Stimulated activated CD4-positive, alpha-beta T cell treated with anti-CD3 and anti-CD28 coated beads, Interleukin-4, amount 100 ng/mL, for 24 hours (primary cell): ENCODE measurements around the gene FAN1.
A peak's percentile ranks its signal among the peaks of the same experiment; 100 is the strongest.

Experiments used
- DNase-seq: peaks from one replicate; pipeline ENCODE4 v3.0.0-alpha.2; 2020

FAN1 gene

DNA sequence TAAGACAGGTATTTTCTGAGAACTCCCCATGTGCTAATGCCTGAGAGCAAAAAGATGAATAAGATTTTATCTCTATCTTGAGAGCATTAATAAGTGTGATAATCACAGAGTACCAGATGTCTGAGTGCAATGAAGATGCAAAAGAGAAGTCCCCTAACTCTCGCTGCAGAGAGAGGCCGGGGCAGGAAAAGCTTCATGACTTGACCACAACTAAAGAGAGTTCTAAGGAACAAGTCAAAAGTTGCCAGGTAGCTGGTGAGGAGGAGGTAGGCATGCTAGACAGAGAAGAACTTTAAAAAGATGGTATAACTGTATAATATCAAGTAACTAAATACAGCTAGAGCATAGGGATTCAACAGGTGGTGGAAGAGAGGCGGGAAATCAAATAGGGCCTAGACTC lies 58.9 kb downstream of the FAN1 start:
- no peak for DNase-seq

DNA sequence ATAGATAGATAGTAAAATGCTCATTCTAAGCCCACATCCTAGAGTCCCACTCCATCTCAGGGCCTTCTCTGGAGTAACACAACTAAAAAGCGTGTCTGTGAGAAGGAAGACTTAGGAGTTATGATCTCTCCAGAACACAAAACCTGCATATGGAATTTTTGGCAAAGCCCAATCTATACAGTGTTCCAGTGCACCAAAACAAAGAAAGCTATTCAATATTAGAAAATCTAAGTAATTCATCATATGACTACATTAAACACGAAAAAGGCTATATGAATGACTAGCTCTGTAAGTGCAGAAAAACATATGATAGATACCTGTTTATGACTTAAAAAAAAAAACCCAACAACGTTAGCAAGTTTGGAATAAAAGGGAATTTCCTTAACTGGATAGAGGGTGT lies 60.0 kb downstream of the FAN1 start:
- no peak for DNase-seq

DNA sequence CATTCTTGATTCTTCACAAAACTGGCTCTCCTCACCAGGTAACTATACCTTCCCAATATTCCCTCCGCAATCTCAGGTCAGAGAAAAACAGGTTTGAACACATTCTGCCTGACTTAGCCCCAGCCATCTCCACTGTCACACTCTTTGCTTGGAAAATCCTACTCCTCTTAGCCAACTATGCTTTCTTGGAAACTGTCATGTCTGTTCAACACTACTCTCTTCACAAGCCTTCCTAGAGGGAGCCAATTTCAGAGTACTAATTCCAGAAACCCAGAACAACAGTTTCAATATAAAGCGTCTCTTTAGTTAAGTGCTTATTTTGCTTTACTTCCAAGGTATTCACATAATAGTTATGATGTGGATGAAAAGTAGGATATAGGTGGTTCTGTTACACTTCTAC lies 66.0 kb downstream of the FAN1 start:
- DNase-seq = no peak

DNA sequence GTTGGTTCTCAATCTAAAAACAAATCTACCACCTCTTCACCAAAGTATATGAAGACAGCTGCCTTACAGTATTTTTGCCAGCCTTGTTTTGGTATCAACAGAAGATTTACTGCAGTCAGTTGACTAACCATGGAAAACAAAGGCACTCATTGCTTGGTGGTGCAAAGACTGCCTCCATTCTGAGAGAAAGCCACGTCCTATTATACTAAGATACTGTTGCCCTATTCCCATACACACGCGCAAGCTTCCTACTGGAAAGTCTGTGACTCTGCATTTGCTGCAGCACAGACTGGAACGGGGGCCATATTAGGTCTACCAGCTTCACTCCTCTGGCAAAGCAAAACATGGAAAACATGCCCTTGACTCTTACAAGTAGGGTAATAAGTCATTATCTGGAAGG lies 69.7 kb downstream of the FAN1 start:
- DNase-seq = no peak

DNA sequence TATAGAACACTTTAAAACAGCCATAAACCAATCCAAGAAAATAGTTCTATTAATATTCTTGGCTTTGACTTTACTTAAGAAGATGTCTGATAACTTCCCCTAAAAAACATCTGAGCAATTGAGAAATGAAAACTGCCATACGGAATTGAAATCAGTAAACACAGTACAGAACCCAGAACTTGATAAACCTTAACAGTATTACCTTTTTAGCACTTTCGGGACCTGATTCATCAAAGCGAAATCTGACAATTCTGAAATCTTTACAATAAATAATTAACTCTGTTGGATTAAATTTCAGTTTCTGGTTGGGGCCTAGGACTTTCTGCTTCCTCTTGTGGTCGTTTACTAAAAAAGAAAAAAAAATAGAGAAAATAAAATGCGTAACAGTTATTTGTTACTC lies 70.4 kb downstream of the FAN1 start:
- no peak for DNase-seq

GRCh38 chr15:30978328-30978727 lies 74.6 kb downstream of the FAN1 start:
- no peak for DNase-seq

DNA sequence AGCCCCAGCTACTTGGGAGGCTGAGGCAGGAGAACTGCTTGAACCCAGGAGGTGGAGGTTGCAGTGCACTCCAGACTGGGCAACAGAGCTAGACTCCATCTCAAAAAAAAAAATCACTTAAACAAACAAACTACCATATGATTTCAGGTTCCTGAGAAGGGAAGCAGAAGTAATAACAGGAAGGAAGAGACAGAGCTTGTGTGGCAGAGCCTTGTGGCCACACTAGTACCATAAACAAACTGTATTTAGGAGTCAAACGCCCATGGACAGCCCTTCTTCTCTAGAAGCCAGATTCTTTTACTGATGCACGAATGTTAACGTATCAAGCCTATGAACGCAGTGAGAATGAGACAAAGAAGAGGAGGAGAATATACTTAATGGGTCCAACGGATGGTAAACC lies 75.7 kb downstream of the FAN1 start:
- DNase-seq = no peak

- DNase-seq = no peak
Measured at GRCh38 chr15:30984118-30984517, 80.4 kb downstream of the FAN1 start.

- no peak for DNase-seq
Measured at GRCh38 chr15:30984542-30984941, 80.8 kb downstream of the FAN1 start.

DNA sequence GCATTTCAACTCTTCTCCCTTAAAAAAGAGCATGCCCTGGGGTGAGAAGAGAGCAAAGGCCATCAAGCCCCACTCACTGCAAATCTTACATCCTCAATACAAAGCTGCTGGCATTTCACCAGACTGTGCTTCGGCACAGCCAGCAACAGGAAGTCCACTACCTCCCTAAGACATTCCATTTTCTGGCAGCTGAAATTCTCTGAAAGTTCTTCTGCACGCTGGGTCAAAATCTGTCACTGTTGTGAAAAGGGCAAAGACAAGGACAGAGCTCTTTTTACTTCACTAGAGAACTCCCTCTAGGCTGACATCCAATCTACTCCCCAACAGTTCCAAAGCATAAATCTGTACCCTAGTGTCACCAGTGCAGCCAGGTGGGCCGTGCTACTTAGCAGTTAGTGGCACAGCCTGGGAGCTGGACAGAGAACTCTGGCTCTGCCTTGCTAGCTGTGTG lies 81.4 kb downstream of the FAN1 start:
- DNase-seq = no peak

- no peak for DNase-seq
Measured at GRCh38 chr15:30990036-30990435, 86.3 kb downstream of the FAN1 start.

DNA sequence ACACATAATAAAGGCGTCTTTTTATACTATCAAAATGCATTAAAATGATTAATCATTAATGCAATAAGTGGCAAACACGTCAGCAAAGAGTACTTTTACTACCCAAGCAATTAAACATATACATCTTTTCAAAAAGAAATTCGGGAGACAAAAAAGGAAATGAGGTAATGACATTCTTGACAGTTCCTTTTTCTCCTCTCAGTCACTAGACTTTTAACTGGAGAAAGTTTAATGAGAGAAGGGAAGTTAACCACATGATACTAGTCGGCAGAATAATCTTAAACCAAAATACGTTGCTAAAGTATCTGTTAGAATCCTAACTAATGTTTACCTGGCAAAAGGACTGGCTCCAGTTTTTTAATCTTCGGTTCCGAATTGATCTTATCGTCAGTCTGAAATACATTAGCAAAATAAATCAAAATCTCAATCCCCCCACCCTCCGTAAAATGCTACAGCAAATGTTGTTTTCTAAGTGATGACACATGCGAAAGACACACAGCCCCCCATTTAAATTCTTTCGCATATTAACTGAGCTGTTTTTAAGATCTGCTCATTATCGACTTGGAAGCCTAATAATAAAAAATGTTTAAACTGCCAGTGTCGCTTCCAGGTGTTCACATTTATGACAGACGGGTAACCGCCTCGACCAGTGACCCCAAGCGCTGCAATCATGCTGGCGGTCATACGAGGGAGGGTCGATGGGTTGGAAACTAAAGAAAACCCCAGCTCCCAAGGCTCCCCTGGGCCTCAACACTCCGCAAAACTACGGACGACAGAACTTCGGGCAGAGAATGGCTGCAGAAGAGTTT lies 86.9 kb downstream of the FAN1 start:
- no peak for DNase-seq

GRCh38 chr15:30991255-30992235 lies 87.8 kb downstream of the FAN1 start, which contains the start of gene MTMR10:
Gene MTMR10, minus strand, starts transcription at chr15:30991628. Its CDS starts 122 bp downstream, at chr15:30991506.
- DNase-seq = peak; percentile 66

GRCh38 chr15:30992249-30992864 lies 88.6 kb downstream of the FAN1 start:
- DNase-seq = no peak
